IPS DF 6.9 (cell line): ENCODE results near the gene MSRB3.
"Not testable (repeated sequence)": the region's sequence is repeated elsewhere in the genome, so short reads cannot be mapped to it uniquely, and the experiment has no call there.

Source experiments
- DNase-seq: peaks from one replicate; pipeline ENCODE4 v3.0.0-alpha.2; 2013; ENCODE audit warnings: low read depth, low spot score
- H3K27ac ChIP-seq: one replicate; pipeline ENCODE4 v1.5.1; 2013; ENCODE audit warnings: low read length, control low read depth
- H3K27me3 ChIP-seq: 2 replicates; pipeline ENCODE4 v1.6.1; 2013; ENCODE audit warnings: mild to moderate bottlenecking, low read length; ENCODE audit not compliant: control insufficient read depth, insufficient read depth
- H3K36me3 ChIP-seq: 2 replicates; pipeline ENCODE4 v1.6.1; 2013; ENCODE audit warnings: low read length; ENCODE audit not compliant: control insufficient read depth, insufficient read depth
- H3K4me1 ChIP-seq: 2 replicates; pipeline ENCODE4 v1.6.1; 2013; ENCODE audit warnings: low read length; ENCODE audit not compliant: control insufficient read depth, insufficient read depth
- H3K4me3 ChIP-seq: 2 replicates; pipeline ENCODE4 v1.5.1; 2013; ENCODE audit warnings: mild to moderate bottlenecking, low read length
- H3K9me3 ChIP-seq: 2 replicates; pipeline ENCODE4 v1.6.1; 2013; ENCODE audit warnings: low read length, inconsistent platforms; ENCODE audit not compliant: control insufficient read depth, insufficient read depth
- WGBS: extraction: QIAGEN DNeasy Blood & Tissue Kit; methylation state at CpG from one replicate; pipeline ENCODE4 v1.1.7; 2013; ENCODE audit warnings: mixed read lengths, missing lambda C conversion rate; ENCODE audit not compliant: insufficient read length, insufficient coverage; 5-methylcytosine and 5-hydroxymethylcytosine counted together

The MSRB3 gene

DNA sequence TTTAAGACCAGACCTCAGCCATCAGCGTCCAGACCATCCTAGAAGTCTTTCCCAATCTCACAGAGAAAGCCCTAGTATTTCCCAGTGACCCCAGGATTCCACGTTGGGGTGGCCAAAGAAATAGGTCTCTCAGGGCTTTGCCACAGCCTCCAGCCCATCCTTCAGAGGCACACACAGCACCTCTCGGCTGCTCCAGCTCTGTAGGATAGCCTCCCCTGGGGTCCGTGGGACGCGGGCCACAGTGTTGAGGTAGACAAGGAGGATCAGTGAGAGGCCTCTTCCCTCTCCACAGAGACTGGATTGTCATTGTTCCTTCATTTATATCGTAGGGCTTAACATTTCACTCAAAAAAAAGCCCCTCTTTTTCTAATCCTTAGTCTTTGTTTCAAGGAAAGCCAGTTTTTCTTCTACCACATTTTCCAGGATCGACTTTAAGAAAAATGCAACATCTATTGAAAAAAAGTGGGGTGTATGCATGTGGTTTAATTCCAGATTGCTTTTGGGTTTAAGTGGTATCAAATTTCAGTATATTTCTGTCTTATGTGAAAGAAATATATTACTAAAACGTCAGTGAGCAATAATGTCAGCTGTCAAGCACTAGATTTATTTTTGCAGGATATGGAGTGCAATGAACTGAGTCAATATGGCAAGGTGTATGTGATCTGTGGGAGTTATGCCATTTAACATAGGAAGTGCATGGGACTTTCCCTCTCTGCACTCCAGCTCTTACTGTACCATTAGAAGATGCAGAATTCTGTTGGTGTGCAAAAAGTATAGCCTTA is 187.5 kb downstream of the MSRB3 start:
- no peaks in the 10 kb centered on the region for H3K4me1 ChIP-seq
- H3K9me3 ChIP-seq = no peaks in the 10 kb centered on the region
- no peaks in the 10 kb centered on the region for H3K36me3 ChIP-seq
- H3K27me3 ChIP-seq = no peaks in the 10 kb centered on the region
- no CpG with 5 or more reads among the region's 9 CpGs for WGBS
- no peak overlapping the region for H3K4me3 ChIP-seq
- no peak for DNase-seq
- no peak overlapping the region for H3K27ac ChIP-seq

DNA sequence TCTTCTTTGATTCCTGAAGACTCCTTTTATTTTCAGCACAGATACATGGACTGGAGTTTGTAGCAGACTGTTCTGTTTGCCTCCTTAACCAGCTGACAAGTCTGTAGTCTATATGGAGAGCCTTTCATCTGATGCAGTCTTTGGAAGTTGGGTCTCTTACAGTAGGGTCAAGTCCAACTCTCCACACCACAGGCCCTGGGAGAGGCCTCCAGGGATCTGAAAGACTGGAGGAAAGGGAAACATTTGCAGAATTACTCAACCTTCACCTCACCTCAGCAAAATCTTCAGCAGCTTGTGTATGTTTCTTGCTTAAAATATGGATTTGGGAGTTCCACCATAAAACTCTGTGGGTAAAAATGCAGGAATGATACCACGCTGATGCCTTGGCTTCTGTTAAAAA is 188.4 kb downstream of the MSRB3 start:
- no peak for DNase-seq
- no peaks in the 10 kb centered on the region for H3K27me3 ChIP-seq
- no peaks in the 10 kb centered on the region for H3K36me3 ChIP-seq
- no peaks in the 10 kb centered on the region for H3K4me1 ChIP-seq
- H3K27ac ChIP-seq = no peak overlapping the region
- H3K9me3 ChIP-seq = no peaks in the 10 kb centered on the region
- no CpG with 5 or more reads among the region's 1 CpG for WGBS
- H3K4me3 ChIP-seq = no peak overlapping the region

DNA sequence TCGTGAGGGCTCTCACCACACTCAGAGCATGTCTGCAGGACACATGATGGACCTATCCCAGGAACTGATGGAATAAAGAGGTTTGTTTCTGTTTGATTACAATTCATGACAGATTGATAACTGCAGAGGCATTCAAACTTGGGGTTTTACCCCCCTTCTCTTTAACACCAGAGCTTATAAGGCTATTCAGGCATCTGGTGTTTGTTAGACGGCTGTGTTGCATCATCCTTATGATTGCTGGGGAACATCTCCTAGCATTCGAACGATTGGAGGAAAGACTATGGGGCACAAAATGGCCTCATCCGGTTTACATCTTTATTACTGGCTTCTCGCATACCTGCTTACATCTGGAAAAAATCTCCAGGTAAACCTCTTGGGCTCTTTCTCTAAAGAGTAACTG is 191.8 kb downstream of the MSRB3 start:
- WGBS = no CpG with 5 or more reads among the region's 6 CpGs
- H3K4me3 ChIP-seq = no peak overlapping the region
- H3K27me3 ChIP-seq = no peaks in the 10 kb centered on the region
- no peak overlapping the region for H3K27ac ChIP-seq
- no peaks in the 10 kb centered on the region for H3K9me3 ChIP-seq
- no peaks in the 10 kb centered on the region for H3K36me3 ChIP-seq
- DNase-seq = no peak
- H3K4me1 ChIP-seq = no peaks in the 10 kb centered on the region

- Histone ChIP-seq H3K4me3 (no peak overlapping the region), H3K27ac (no peak overlapping the region), H3K27me3 (no peaks in the 10 kb centered on the region), H3K4me1 (no peaks in the 10 kb centered on the region), H3K9me3 (no peaks in the 10 kb centered on the region), H3K36me3 (no peaks in the 10 kb centered on the region)
- no CpG with 5 or more reads among the region's 2 CpGs for WGBS
- DNase-seq = no peak
These were observed 193.6 kb downstream of the MSRB3 start for GRCh38 chr12:65472079-65472478.

GRCh38 chr12:65474831-65475230 is 196.3 kb downstream of the MSRB3 start:
- no CpG with 5 or more reads among the region's 6 CpGs for WGBS
- no peak for DNase-seq
- Histone ChIP-seq H3K9me3 (no peaks in the 10 kb centered on the region), H3K27ac (no peak overlapping the region), H3K4me1 (no peaks in the 10 kb centered on the region), H3K4me3 (no peak overlapping the region), H3K27me3 (no peaks in the 10 kb centered on the region), H3K36me3 (no peaks in the 10 kb centered on the region)

DNA sequence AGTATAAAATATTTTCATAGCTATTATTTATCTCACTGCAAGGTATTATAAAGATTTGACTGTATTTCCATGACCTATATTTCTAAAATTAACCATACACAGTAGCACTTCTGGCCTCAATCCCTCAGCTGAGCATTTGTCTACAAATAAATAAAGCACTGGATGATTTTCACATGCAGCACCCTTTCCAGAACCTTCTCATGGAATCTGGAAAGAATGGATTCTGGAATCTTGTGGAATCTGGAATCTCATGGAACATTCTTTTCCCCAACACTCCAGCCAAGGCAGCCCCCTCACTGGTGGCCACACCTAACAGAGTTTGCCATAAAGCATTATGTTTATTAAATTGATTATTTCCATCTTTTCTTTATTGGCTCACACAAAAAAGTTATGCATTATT is 199.2 kb downstream of the MSRB3 start:
- H3K4me3 ChIP-seq = no peak overlapping the region
- H3K27ac ChIP-seq = no peak overlapping the region
- H3K36me3 ChIP-seq = no peaks in the 10 kb centered on the region
- H3K9me3 ChIP-seq = no peaks in the 10 kb centered on the region; the same call in 1 of the 2 replicates
- no peaks in the 10 kb centered on the region for H3K4me1 ChIP-seq
- DNase-seq = no peak
- H3K27me3 ChIP-seq = no peaks in the 10 kb centered on the region

DNA sequence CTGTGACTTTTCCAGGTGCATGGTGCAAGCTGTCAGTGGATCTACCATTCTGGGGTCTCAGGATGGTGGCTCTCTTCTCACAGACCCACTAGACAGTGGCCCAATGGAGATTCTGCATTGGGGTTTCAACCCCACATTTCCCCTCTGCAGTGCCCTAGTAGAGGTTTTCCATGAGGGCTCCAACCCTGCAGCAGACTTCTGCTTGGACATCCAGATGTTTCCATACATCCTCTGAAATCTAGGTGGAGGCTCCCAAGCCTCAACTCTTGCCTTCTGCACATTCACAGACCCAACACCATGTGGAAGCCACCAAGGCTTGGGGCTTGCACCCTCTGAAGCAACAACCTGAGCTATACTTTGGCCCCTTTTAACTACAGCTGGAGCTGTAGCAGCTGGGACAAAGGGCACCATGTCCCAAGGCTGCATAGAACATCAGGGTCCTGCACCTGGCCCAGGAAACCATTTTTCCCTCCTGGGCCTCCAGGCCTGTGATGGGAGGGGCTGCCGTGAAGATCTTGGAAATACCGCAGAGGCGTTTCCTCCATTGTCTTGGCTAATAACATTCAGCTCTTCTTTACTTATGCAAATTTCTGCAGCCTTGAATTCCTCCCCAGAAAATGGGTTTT is 205.5 kb downstream of the MSRB3 start:
- not testable (repeated sequence) for DNase-seq, H3K36me3 ChIP-seq, H3K4me3 ChIP-seq, H3K4me1 ChIP-seq, H3K9me3 ChIP-seq, H3K27me3 ChIP-seq, H3K27ac ChIP-seq
- no CpG with 5 or more reads among the region's 3 CpGs for WGBS

- H3K27ac ChIP-seq = no peak overlapping the region
- no peaks in the 10 kb centered on the region for H3K36me3 ChIP-seq
- peaks cover 6% of the 10 kb centered on the region for H3K9me3 ChIP-seq
- no peaks in the 10 kb centered on the region for H3K4me1 ChIP-seq
- no CpG with 5 or more reads among the region's 4 CpGs for WGBS
- no peaks in the 10 kb centered on the region for H3K27me3 ChIP-seq
- no peak for DNase-seq
- no peak overlapping the region for H3K4me3 ChIP-seq
These were observed 209.7 kb downstream of the MSRB3 start for GRCh38 chr12:65488197-65488596.

DNA sequence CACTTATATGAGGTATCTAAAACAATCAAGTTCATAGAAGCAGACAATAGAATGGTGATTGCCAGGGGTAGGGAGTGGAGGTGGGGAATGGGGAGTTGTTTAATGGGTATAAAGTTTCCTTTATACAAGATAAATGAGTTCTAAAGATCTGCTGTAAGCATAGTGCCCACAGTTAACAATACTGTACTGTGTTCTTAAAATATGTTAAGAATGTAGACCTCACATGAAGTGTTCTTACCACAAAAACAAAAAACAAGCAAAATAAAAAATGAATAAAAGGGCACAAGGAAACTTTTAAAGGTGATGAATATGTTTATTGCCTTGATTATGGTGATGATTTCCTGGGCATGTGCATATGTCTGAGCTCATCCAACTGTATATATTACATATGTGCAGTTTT is 211.8 kb downstream of the MSRB3 start:
- 0 out of 2 replicates have a peak, but pooled peaks cover 1% of the 10 kb centered on the region for H3K4me1 ChIP-seq
- H3K27me3 ChIP-seq = no peaks in the 10 kb centered on the region
- H3K4me3 ChIP-seq = no peak overlapping the region
- no peaks in the 10 kb centered on the region for H3K36me3 ChIP-seq
- H3K27ac ChIP-seq = no peak overlapping the region
- no peaks in the 10 kb centered on the region for H3K9me3 ChIP-seq
- no peak for DNase-seq

- Histone ChIP-seq H3K4me1 (0 out of 2 replicates have a peak, but pooled peaks cover 1% of the 10 kb centered on the region), H3K9me3 (no peaks in the 10 kb centered on the region), H3K36me3 (no peaks in the 10 kb centered on the region), H3K27me3 (no peaks in the 10 kb centered on the region), H3K4me3 (no peak overlapping the region), H3K27ac (no peak overlapping the region)
- DNase-seq = no peak
- no CpG with 5 or more reads among the region's 1 CpG for WGBS
These were observed 214.8 kb downstream of the MSRB3 start for GRCh38 chr12:65492998-65493912.
